Pancreas (tissue), 10 donors: ENCODE data around the gene OLA1. TPM values are rescaled to one million over a fixed set of nuclear protein-coding genes. Genes with fewer than 3 reads are reported as not detected.
A peak's percentile ranks its signal among the peaks of the same experiment; 100 is the strongest.

Source experiments
- ATAC-seq, 4 donors: fragments of 200-7000 bp; cut with Tn5 transposase; one replicate each; pipeline versions ENCODE4 v1.8.0 to v1.9.1; 2020; ENCODE audit warnings: mild to moderate bottlenecking in 4 of 4, moderate library complexity in 4 of 4
- DNase-seq, 6 donors: peaks; one replicate each; pipeline ENCODE4 v3.0.0-alpha.2; 2020
- FAIRE-seq: peaks from 2 replicates; lab custom pipeline; 2012; peaks lifted over from hg19 to GRCh38; lab: Jason Lieb, UNC
- H3K27ac ChIP-seq, 4 donors: fragments of 200-600 bp; sonication (generic); 1 replicate in 3 of 4; 2 replicates in 1 of 4; pipeline versions ENCODE4 v1.5.0 to v1.8.0; 2020
- H3K27me3 ChIP-seq, 4 donors: fragments of 200-600 bp; one replicate each; pipeline ENCODE4 v1.8.0; 2021
- H3K36me3 ChIP-seq, 3 donors: fragments of 200-600 bp; sonication (generic) in 1 of 3; one replicate each; pipeline versions ENCODE4 v1.5.0 to v1.8.0; 2020 to 2021
- H3K4me1 ChIP-seq, 3 donors: fragments of 200-600 bp; one replicate each; pipeline ENCODE4 v1.8.0; 2021
- H3K4me3 ChIP-seq, 4 donors: fragments of 200-600 bp; sonication (generic) in 2 of 4; one replicate each; pipeline versions ENCODE4 v1.5.0 to v1.8.0; 2020 to 2021
- H3K9me3 ChIP-seq, 4 donors: fragments of 200-600 bp; one replicate each; pipeline ENCODE4 v1.8.0; 2021
- WGBS, 2 donors: extraction: QIAGEN DNeasy Blood & Tissue Kit; methylation state at CpG; one replicate each; pipeline ENCODE4 v1.1.7; 2013; 5-methylcytosine and 5-hydroxymethylcytosine counted together
- intact Hi-C, 3 donors: fragments of 100-400 bp; cut with DNase I; formaldehyde crosslinking; loops; one replicate each; pipeline versions ENCODE4 v1.11.1 to v1.14.2; 2022
- polyA plus RNA-seq, 2 donors: library from polyadenylated mRNA; stranded (reverse); fragments of 200-250 nt; gene quantifications; one replicate each; pipeline ENCODE4 v1.2.3, GENCODE V29; 2013
- total RNA-seq, 6 donors: library from RNA; stranded (reverse); fragmentation: NEBNext Ultra II Directional in 4 of 6; extraction: Animal tissue kit (Norgen Biotek cat#: 25700) in 4 of 6; gene quantifications; one replicate each; pipeline versions ENCODE4 v1.2.1 to v1.2.4, GENCODE V29; 2021 to 2023
- TF ChIP-seq, protein P1 (sequence below), 4 donors: fragments of 200-600 bp; sonication (generic) in 3 of 4; IDR thresholded peaks; one replicate each; pipeline versions ENCODE4 v1.5.0 to v1.8.0; 2021; ENCODE audit warnings: antibody characterized with exemption in 4 of 4
- donor health status: healthy with polysubstance abuse.
- donor health status: DM: no; HTN: no; CAD: no; lungs with moderate emphysema.
- donor health status: DM: no; HTN: no; CAD: no.
- donor health status: control.
- donor health status: control.
- donor health status: Bipolar disorder and iron deficiency.
- donor health status: DM: yes; HTN: yes; CAD: no.
- donor health status: DM: no; HTN: no; CAD: no.
- donor health status: DM: no; HTN: no; CAD: no.
- donor health status: DM: yes; HTN: yes; CAD: no.

OLA1 gene
- total and polyA plus RNA-seq, 8 donors: 29.1 to 55.8 (median 43.1) TPM

DNA sequence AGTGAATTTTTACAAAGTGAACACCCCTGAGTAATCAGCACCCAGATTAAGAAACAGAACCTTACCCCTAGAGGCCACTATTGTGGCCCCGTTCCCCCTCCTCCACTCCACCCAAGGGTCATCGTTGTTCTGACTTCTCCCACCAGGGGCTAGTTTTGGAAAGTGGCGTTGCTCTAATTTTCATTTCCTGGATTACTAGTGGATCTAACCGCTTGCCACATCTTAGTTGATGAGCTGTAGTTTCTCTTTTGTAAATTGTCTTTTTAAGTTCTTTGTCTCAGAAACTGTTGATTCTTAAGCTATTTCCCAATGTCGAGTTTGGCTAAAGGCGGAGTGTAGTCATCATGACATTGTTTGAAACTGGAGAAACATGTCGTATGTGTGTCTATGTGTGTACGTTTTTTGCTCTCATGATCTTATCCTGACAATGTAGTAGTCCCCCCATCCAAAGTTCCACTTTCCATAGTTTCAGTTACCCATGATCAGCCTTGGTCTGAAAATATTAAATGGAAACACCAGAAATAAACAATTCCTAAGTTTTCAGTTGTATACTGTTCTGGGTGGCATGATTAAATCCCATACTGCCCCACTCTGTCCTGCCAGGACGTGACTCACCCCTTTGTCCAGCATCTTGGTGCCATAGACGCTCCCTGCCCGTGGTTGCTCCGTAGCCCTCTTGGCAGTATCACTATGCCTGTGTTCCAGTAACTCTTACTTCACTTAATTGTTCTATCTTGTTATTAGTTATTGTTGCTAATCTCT is 212.2 kb downstream of the OLA1 start:
- no peak for DNase-seq
- no peak for ATAC-seq
- Histone ChIP-seq H3K27ac (peak overlapping the region in 1 of 4 donors; percentile 13), H3K9me3 (no peaks in the 10 kb centered on the region), H3K4me1 (peaks cover 0 to 8% (median 0%) of the 10 kb centered on the region in 3 donors), H3K4me3 (no peak overlapping the region), H3K27me3 (no peaks in the 10 kb centered on the region), H3K36me3 (no peaks in the 10 kb centered on the region)
- 69 to 82% methylated on average over 12 of the region's 12 CpGs for WGBS, 2 donors
- TF ChIP-seq, protein P1, sequence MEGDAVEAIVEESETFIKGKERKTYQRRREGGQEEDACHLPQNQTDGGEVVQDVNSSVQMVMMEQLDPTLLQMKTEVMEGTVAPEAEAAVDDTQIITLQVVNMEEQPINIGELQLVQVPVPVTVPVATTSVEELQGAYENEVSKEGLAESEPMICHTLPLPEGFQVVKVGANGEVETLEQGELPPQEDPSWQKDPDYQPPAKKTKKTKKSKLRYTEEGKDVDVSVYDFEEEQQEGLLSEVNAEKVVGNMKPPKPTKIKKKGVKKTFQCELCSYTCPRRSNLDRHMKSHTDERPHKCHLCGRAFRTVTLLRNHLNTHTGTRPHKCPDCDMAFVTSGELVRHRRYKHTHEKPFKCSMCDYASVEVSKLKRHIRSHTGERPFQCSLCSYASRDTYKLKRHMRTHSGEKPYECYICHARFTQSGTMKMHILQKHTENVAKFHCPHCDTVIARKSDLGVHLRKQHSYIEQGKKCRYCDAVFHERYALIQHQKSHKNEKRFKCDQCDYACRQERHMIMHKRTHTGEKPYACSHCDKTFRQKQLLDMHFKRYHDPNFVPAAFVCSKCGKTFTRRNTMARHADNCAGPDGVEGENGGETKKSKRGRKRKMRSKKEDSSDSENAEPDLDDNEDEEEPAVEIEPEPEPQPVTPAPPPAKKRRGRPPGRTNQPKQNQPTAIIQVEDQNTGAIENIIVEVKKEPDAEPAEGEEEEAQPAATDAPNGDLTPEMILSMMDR (IDR thresholded peaks at IDR 0.05): no peak
- no peak for FAIRE-seq
- intact Hi-C loops: no loop called here

DNA sequence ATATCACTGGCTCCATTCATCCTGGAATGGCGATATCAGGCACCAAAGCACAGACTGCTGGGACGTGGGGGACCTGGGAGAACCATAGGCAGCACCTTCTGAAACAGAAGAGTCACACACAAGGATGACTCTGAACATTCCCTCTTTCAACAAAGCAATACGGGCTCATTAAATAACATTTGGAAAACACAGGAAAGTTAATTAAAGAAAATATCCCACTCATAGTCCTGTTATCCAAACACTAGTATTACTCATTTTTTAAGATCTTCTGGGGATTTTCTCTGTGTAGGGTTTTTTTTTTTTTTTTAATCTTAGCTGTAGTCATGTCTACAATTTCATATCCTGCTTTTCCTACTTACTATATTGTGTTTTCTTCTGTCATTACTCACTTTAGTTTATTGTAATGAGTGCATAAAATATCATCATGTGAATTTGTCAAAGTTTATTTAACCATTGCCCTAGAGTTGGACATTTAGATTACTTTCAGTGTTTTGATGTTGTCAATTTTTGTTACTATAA is 213.2 kb downstream of the OLA1 start:
- Histone ChIP-seq H3K27ac (no peak overlapping the region), H3K27me3 (no peaks in the 10 kb centered on the region), H3K4me3 (no peak overlapping the region), H3K9me3 (no peaks in the 10 kb centered on the region), H3K4me1 (peaks cover 0 to 8% (median 0%) of the 10 kb centered on the region in 3 donors), H3K36me3 (no peaks in the 10 kb centered on the region)
- 72 to 88% methylated on average over 3 of the region's 3 CpGs for WGBS, 2 donors
- no peak for FAIRE-seq
- ATAC-seq: no peak
- TF ChIP-seq, protein P1 (IDR thresholded peaks at IDR 0.05): no peak
- DNase-seq: no peak
- intact Hi-C loops: no loop called here

DNA sequence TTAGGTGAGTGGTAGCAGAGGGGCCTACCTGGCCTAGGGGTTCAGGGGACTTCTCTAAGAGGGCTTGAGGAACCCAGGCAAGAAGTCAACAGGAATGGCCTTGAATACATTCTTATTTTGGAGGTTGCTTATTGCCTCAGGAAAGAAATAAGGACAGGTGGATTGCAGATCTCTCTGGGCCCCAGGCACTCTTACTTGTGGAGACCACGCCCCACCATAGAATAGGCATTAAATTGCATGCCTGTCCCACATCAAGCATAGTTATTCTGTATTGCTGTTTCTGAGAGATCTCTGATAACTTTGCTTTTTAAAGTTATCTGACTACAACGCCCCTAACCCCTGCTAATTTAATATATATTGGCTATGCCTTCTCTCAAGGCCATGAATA is 215.2 kb downstream of the OLA1 start:
- Histone ChIP-seq H3K27me3 (no peaks in the 10 kb centered on the region), H3K36me3 (no peaks in the 10 kb centered on the region), H3K4me1 (no peaks in the 10 kb centered on the region), H3K27ac (no peak overlapping the region), H3K4me3 (no peak overlapping the region), H3K9me3 (no peaks in the 10 kb centered on the region)
- no peak for DNase-seq
- intact Hi-C loops: no loop called here
- WGBS, 2 donors: 92 to 93% methylated on average over 2 of the region's 2 CpGs
- TF ChIP-seq, protein P1 (IDR thresholded peaks at IDR 0.05): no peak
- FAIRE-seq: no peak
- ATAC-seq: no peak

DNA sequence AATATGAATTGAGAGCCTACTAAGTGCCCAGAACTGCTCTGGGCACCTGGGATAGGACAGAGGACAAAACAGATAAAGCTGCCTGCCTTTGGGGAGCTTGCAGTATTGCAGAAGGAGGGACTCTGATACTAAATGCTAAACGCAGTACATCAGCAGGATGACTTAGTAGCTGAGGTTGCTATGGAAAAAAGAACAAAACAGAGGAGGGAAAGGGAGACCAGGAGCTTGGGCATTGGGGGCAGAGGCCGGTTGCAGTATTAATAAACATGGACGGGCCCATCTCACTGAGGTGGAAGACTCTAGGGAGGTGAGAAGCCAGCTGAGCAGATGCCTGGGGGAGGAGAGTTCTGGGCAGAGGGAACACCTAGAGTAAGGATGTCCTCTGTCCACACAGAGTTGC is 217.1 kb downstream of the OLA1 start:
- Histone ChIP-seq H3K4me3 (no peak overlapping the region), H3K4me1 (no peaks in the 10 kb centered on the region), H3K36me3 (no peaks in the 10 kb centered on the region), H3K27me3 (no peaks in the 10 kb centered on the region), H3K9me3 (no peaks in the 10 kb centered on the region), H3K27ac (no peak overlapping the region)
- no peak for ATAC-seq
- no peak for FAIRE-seq
- DNase-seq: no peak
- TF ChIP-seq, protein P1 (IDR thresholded peaks at IDR 0.05): no peak
- intact Hi-C loops: no loop called here
- 76 to 83% methylated on average over 3 of the region's 3 CpGs for WGBS, 2 donors

DNA sequence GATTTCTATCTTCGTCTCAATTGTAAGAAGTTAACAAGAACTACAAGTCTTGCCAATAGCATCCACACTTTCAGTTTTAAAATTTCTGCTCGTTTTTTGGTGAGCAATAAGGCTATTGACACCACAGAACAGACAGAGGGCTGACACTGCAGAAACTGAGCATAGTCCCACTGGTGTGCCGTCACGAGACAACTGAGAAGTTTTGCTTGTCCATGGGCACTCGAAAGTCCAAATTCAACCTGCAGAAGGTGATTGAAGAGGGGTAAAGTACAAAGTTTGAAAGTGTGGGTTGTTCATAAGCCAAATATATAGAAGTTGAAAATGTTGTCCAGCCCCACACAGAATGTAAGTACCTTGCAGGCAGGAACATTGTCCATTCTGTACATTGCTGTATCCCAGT is 219.4 kb downstream of the OLA1 start:
- ATAC-seq (no peak), DNase-seq (no peak), FAIRE-seq (no peak)
- H3K4me1 ChIP-seq: no peaks in the 10 kb centered on the region
- no peaks in the 10 kb centered on the region for H3K9me3 ChIP-seq
- TF ChIP-seq, protein P1 (IDR thresholded peaks at IDR 0.05): no peak
- no peaks in the 10 kb centered on the region for H3K27me3 ChIP-seq
- intact Hi-C loops: no loop called here
- no peak overlapping the region for H3K27ac ChIP-seq
- WGBS, 2 donors: 77 to 84% methylated on average over 5 of the region's 5 CpGs
- no peak overlapping the region for H3K4me3 ChIP-seq
- H3K36me3 ChIP-seq: no peaks in the 10 kb centered on the region
